Heart left ventricle (tissue), 16 donors: ENCODE data around the gene ARIH2. TPM values are rescaled to one million over a fixed set of nuclear protein-coding genes. Genes with fewer than 3 reads are reported as not detected.
A peak's percentile ranks its signal among the peaks of the same experiment; 100 is the strongest.

Source experiments
- ATAC-seq, 4 donors: fragments of 200-7000 bp; cut with Tn5 transposase; one replicate each; pipeline ENCODE4 v1.9.1; 2020 to 2022; ENCODE audit warnings: moderate library complexity in 4 of 4, mild to moderate bottlenecking in 3 of 4, moderate number of reproducible peaks in 1 of 4
- DNase-seq, 5 donors: peaks; one replicate each; pipeline ENCODE4 v3.0.0-alpha.2; 2020
- H3K27ac ChIP-seq, 12 donors: fragments of 200-600 bp; sonication (generic) in 4 of 12; one replicate each; pipeline versions ENCODE4 v1.5.0 to v1.8.0; 2016 to 2022; ENCODE audit warnings: mild to moderate bottlenecking in 2 of 12
- H3K27me3 ChIP-seq, 9 donors: fragments of 200-600 bp; sonication (generic) in 2 of 9; one replicate each; pipeline versions ENCODE4 v1.5.1 to v1.8.0; 2016 to 2022; ENCODE audit warnings: mild to moderate bottlenecking in 3 of 9
- H3K36me3 ChIP-seq, 9 donors: fragments of 200-600 bp; sonication (generic) in 2 of 9; one replicate each; pipeline versions ENCODE4 v1.5.0 to v1.8.0; 2018 to 2022; ENCODE audit warnings: mild to moderate bottlenecking in 2 of 9
- H3K4me1 ChIP-seq, 12 donors: fragments of 200-600 bp; sonication (generic) in 4 of 12; one replicate each; pipeline versions ENCODE4 v1.5.0 to v1.8.0; 2016 to 2022; ENCODE audit warnings: mild to moderate bottlenecking in 3 of 12
- H3K4me3 ChIP-seq, 12 donors: fragments of 200-600 bp; sonication (generic) in 4 of 12; one replicate each; pipeline versions ENCODE4 v1.5.0 to v1.8.0; 2017 to 2022; ENCODE audit warnings: mild to moderate bottlenecking in 9 of 12, moderate library complexity in 4 of 12
- H3K9me3 ChIP-seq, 12 donors: fragments of 200-600 bp; sonication (generic) in 4 of 12; one replicate each; pipeline versions ENCODE4 v1.5.0 to v1.8.0; 2016 to 2022; ENCODE audit warnings: mild to moderate bottlenecking in 1 of 12
- CTCF ChIP-seq, 12 donors: fragments of 200-600 bp; sonication (generic) in 4 of 12; IDR thresholded peaks; one replicate each; pipeline versions ENCODE4 v1.5.0 to v1.8.0; 2018 to 2022; ENCODE audit warnings: antibody characterized with exemption in 12 of 12, mild to moderate bottlenecking in 5 of 12
- POLR2A ChIP-seq, 2 donors: fragments of 450-650 bp; IDR thresholded peaks; one replicate each; pipeline ENCODE4 v1.6.1; 2017; ENCODE audit warnings: antibody characterized with exemption in 2 of 2, mild to moderate bottlenecking in 2 of 2, moderate library complexity in 2 of 2
- WGBS, 4 donors: extraction: QIAGEN DNeasy Blood & Tissue Kit in 2 of 4; methylation state at CpG; one replicate each; pipeline versions ENCODE4 v1.1.5 to v1.1.7; 2013 to 2018; 5-methylcytosine and 5-hydroxymethylcytosine counted together
- intact Hi-C, 10 donors: fragments of 100-400 bp; cut with DNase I; formaldehyde crosslinking; loops; one replicate each; pipeline versions ENCODE4 v1.11.1 to v1.14.2; 2022
- polyA plus RNA-seq, 2 donors: library from polyadenylated mRNA; stranded (reverse); fragments of 200-250 nt; gene quantifications; one replicate each; pipeline ENCODE4 v1.2.3, GENCODE V29; 2013
- total RNA-seq, 9 donors: library from RNA; depleted of rRNA in 2 of 9; stranded (reverse); fragments of >200 nt in 2 of 9; fragmentation: NEBNext Ultra II Directional in 3 of 9; extraction: Animal tissue kit (Norgen Biotek cat#: 25700) in 3 of 9; gene quantifications; one replicate each; pipeline versions ENCODE4 v1.1.0 to v1.2.4, GENCODE V29; 2016 to 2023
- donor health status: ischemic (EF 13 %, LVEDD 7.1; RV severe dilation, severe dysfunction).
- donor health status: healthy with polysubstance abuse.
- donor health status: DM: no; HTN: yes; CAD: no.
- donor health status: DM: no; HTN: no; CAD: no.
- donor health status: ischemic (EF 25% LVEDD 6.9; RV normal size, moderate dysfunction).
- donor health status: ischemic (EF 25% LVEDD 5.7; RV mildly dilated, moderate dysfunction).
- donor health status: healthy.
- donor health status: DM: yes; HTN: yes; CAD: no.
- donor health status: ischemic (EF 35%, LVEDD 5.7; RV mildly dilated, moderate dysfunction).
- donor health status: nonischemic (EF 11% LVEDD 7.7; RV severe dilation, severe dysfunction).
- donor health status: DM: yes; HTN: yes; CAD: no.
- donor health status: PGD.
- donor health status: ischemic (EF 29% LVEDD 5.4; RV normal size, mild dysfunction).
- donor health status: nonischemic (EF 23%, LVEDD 6.1; RV moderate dilation, normal function).

ARIH2 gene
- total and polyA plus RNA-seq, 11 donors, result 77.6 to 223 (median 126) TPM

- H3K9me3 ChIP-seq, result no peaks in the 10 kb centered on the region
- peaks cover 5 to 100% (median 97%) of the 10 kb centered on the region in 9 donors for H3K36me3 ChIP-seq
- TF ChIP-seq POLR2A (IDR thresholded peaks at IDR 0.05) (no peak), CTCF (IDR thresholded peaks at IDR 0.05) (no peak)
- H3K27ac ChIP-seq, result no peak overlapping the region
- 93 to 99% (median 95%) methylated on average over 3 of the region's 3 CpGs for WGBS, 4 donors
- no peak overlapping the region for H3K4me3 ChIP-seq
- DNase-seq (no peak), ATAC-seq (no peak)
- no peaks in the 10 kb centered on the region for H3K4me1 ChIP-seq
- H3K27me3 ChIP-seq, result no peaks in the 10 kb centered on the region
- intact Hi-C loops, result loop anchor here in 2 of 10 donors (10.0 kb wide), 2 partner anchors 92 to 348 kb away; no protein-coding TSS in a partner anchor
These were observed 47.7 kb downstream of the ARIH2 start for GRCh38 chr3:48966367-48966766.

- DNase-seq, result no peak
- intact Hi-C loops, result loop anchor here in 2 of 10 donors (10.0 kb wide), 2 partner anchors 92 to 348 kb away; no protein-coding TSS in a partner anchor
- TF ChIP-seq CTCF (IDR thresholded peaks at IDR 0.05) (no peak), POLR2A (IDR thresholded peaks at IDR 0.05) (no peak)
- 77 to 87% (median 84%) methylated on average over 7 of the region's 7 CpGs for WGBS, 4 donors
- Histone ChIP-seq H3K9me3 (no peaks in the 10 kb centered on the region), H3K27me3 (no peaks in the 10 kb centered on the region), H3K4me3 (no peak overlapping the region), H3K27ac (no peak overlapping the region), H3K4me1 (no peaks in the 10 kb centered on the region), H3K36me3 (peaks cover 5 to 100% (median 98%) of the 10 kb centered on the region in 9 donors)
- peak in 3 of 4 donors; percentile 38 to 42 (median 41) for ATAC-seq
These were observed 48.3 kb downstream of the ARIH2 start for GRCh38 chr3:48966876-48967361.

DNA sequence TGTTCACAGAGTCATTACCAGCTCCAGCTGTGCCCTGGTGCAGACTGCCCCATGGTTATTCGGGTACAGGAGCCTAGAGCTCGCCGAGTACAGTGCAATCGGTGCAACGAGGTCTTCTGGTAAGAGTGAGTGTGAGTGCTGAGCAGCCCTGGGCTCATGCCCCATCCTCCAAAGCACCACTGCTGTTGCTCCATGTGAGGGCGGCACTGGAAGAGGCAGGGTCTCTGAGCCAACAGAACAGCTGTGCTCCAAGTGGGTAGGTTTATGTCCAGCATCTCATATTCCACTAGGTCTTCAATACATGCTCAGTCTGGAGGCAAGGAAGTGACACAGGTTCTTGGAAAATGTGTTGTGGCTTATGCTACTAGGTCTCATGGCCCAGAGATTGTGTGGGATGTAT lies 51.9 kb downstream of the ARIH2 start:
- no peak overlapping the region for H3K4me3 ChIP-seq
- no peak for TF ChIP-seq POLR2A (IDR thresholded peaks at IDR 0.05)
- TF ChIP-seq CTCF (IDR thresholded peaks at IDR 0.05), result no peak
- 93 to 96% (median 95%) methylated on average over 6 of the region's 6 CpGs for WGBS, 4 donors
- no peaks in the 10 kb centered on the region for H3K9me3 ChIP-seq
- ATAC-seq (no peak), DNase-seq (no peak)
- no peaks in the 10 kb centered on the region for H3K27me3 ChIP-seq
- H3K27ac ChIP-seq, result no peak overlapping the region
- intact Hi-C loops, result no loop called here
- H3K36me3 ChIP-seq, result peaks cover 8 to 100% (median 98%) of the 10 kb centered on the region in 9 donors
- no peaks in the 10 kb centered on the region for H3K4me1 ChIP-seq

DNA sequence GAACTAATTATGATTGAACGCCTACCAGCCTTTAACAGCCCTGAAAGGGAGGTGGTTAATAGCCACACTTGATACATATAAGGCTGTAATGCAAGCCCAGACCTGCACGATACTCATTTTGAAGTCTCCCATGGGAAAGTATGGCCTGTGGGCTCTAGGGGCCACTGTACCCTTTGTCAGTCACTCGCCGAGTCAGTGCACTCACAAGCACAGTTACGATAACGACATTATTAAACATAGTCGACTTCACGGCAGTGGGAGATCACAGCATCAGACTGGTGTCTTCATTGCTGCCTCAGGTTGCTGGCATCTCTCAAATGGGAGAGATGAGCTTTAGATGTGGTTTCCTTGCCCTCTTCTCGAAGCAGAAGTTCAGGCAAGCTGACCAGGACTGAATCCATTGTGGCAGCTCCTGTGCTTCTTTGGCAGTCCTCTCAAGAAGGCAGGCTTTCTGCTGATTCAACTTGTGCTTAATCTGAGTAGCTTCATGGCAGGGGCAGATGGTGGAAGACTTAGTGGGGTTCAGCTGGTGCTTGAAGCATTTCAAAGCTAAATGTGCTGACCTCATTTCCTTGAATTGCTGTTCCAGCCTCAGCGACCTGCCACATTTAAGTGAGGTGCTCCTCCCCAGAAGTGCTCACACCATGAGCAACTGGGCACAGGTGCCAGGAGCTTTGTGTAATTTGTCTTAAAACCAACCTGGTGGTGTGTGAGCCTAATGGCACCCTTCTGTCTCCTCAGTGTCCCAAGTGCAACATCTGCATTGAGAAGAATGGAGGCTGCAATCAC lies 55.6 kb downstream of the ARIH2 start:
- H3K4me1 ChIP-seq, result no peaks in the 10 kb centered on the region
- 87 to 92% (median 91%) methylated on average over 10 of the region's 10 CpGs for WGBS, 4 donors
- intact Hi-C loops, result no loop called here
- H3K4me3 ChIP-seq, result no peak overlapping the region
- no peaks in the 10 kb centered on the region for H3K27me3 ChIP-seq
- no peak for TF ChIP-seq POLR2A (IDR thresholded peaks at IDR 0.05)
- no peak for TF ChIP-seq CTCF (IDR thresholded peaks at IDR 0.05)
- H3K9me3 ChIP-seq, result no peaks in the 10 kb centered on the region
- no peak for DNase-seq
- H3K36me3 ChIP-seq, result peaks cover 8 to 99% (median 98%) of the 10 kb centered on the region in 9 donors
- no peak overlapping the region for H3K27ac ChIP-seq
- ATAC-seq, result no peak
